ENCODE data around the gene SLC9A8.
"Not testable (repeated sequence)": the region's sequence is repeated elsewhere in the genome, so short reads cannot be mapped to it uniquely, and the experiment has no call there.

SLC9A8 gene

DNA sequence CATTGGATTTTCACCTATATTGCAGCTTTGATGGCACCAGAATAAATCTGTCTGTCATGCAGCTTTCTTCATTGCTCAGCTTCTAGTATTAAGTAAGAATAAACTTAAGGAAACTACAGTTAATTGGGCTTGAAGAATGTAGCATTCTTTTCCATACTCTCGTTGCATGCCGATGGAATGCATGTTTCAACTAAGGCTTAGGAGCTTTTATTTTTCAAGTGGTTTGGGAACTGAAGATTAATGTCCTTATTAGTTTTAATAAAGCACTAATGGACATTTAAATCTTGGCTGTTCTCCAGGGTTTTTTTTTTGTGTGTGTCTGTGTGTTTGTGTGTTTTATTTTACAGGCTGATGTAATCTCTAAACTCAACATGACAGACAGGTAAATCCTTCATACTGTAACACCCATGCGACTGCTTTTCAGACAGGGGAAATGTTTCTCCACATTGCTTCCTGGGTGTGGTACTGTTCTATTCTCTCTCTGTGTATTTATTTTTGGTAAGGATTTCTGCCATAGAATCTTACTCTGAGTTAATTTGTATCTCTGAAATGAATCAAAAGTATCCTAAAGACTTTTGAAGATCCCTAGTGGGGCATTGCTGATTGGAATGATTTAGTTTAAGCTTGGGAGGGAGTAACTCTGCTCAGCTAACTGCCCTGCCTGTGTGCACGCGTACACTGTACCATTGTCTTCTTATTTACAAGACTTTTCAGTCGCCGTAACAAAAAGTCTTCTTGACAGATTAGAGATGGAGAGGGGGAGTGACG lies 38.0 kb downstream of the SLC9A8 start:
- DNase-seq (ENCODE audit: low spot score), result no peak

DNA sequence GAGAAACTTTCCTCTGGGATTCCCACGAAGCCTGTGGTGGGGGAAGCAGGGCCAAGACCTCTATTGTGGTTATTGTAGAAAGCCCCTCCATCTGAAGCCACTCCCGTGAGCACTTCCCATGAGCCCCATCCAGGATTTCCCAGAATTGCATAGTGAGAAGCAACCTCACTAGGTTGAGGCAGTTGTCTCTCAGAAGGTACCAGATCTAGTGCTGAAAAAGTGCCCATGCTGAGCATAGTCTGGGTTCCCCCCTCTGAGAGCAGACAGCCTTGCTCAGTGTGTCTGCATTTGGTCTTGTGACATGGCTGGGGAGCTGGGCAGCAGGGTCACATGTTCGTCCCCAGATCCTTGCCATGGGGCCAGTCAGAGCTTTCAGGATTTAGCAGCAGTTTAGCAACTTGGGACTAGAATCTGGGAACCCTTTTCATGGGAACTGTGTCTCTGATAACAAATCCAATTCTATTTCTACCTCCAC lies 38.6 kb downstream of the SLC9A8 start:
- no peak for DNase-seq (ENCODE audit: low spot score)

DNA sequence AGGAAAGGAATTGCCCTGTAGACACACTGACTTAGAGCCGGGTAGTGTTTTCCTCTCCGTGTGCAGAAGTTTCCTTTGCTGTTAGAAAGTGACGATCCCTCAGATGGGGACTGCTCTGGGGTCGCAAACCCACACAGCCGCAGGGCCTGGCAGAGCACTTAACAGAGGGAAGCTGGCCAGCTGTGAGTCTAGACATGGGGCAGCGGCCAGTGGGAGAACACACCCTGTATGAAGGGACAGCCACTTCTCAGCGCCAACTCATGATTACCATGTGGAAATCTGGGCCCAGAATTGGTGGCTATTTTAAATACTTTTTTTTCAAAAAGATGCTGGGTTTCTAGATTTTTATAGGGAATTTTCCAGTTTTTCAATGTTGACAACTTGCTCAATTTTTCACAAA lies 39.4 kb downstream of the SLC9A8 start:
- DNase-seq (ENCODE audit: low spot score), result no peak

DNA sequence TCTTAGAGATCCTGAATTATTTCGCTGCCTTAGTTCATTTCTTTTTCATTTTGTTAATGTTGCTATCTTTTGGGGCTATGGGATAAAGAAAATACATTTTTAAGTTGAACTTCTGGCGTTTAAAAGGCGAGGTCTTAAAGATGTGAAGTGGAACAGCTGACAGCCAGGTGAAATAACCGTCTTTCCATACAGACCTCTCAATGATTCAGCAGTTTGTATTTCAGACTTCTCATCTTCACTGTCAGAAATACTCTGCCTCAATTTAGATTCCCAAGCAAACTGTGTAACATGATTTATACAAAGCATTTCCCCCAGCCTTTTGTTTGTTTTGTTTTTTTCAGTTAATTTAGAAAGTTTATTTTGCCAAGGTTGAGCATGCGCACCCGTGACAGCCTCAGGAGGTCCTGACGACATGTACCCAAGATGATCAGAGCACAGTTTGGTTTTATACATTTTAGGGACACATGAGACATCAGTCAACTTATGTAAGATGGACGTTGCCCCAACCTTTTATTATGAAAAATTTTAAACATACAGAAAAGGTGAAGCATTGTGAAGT lies 40.0 kb downstream of the SLC9A8 start:
- no peak for DNase-seq (ENCODE audit: low spot score)

DNA sequence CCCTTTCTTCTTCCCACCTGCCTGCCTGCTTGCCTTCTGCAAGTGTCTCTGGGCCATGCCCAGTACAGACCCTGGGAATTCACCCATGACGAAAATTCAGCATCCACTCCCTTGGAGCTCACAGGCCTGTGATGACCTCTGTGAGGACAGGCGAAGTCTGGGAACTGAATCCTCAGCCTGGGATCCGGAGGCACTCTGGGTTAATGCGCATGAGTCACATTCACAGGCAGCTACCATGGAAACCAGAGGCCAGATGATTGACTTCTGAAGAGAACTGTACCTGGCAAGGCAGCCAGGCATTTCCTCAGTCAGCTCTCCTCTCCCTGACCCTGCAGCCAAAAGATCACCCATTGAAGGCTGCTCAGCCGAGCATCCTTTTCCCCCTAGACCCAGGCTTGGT lies 41.0 kb downstream of the SLC9A8 start:
- DNase-seq (ENCODE audit: low spot score), result peak; percentile 48

DNA sequence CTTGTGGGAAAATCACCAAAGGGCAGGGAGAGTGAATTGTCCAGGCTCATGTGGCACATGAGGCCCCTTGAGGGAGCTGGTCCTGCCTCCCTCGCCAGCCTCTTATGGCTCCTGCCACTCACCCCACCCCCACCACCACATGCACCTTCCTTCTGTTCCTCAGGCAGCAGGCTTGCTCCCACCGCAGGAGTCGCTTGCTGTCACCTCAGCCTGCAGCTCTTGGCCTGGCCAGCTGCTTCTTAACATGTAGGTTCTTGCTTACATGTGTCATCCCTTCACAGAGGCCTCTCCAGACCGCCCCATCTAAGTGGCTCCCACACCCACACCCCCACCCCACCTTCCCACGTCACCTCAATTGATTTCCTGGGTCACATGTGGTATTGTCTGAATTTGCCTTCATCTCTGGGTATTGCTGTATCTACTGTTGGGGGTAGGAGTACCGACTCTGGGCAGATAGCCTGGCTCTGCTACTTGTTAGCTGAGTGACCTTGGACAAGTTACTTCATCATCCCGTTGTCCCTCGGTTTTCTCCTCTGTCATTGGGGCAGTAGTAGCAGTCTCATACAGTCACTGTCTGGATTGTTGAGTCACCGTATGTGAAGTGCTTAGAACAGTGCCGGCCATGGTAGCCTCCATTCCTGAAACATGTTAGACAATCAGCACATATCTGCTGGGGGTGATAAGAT lies 41.7 kb downstream of the SLC9A8 start:
- no peak for DNase-seq (ENCODE audit: low spot score)

DNA sequence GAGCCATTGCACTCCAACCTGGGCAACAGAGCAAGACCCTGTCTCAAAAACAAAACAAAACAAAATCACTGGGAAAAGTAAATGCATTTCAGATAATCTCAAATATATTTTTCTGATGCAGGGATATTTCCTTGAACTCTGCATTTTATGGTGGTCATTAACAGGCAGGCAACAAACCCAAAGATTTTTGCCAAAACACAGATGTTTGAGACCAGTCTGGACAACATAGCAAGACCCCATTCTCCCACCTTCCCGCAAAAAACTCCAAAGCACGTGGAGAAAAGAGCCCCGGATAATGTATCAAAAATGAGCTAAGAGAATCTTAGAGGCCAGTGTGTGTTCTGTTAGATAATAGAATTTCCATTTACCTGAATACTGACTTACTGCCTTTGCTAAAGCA lies 44.3 kb downstream of the SLC9A8 start:
- no peak for DNase-seq (ENCODE audit: low spot score)

DNA sequence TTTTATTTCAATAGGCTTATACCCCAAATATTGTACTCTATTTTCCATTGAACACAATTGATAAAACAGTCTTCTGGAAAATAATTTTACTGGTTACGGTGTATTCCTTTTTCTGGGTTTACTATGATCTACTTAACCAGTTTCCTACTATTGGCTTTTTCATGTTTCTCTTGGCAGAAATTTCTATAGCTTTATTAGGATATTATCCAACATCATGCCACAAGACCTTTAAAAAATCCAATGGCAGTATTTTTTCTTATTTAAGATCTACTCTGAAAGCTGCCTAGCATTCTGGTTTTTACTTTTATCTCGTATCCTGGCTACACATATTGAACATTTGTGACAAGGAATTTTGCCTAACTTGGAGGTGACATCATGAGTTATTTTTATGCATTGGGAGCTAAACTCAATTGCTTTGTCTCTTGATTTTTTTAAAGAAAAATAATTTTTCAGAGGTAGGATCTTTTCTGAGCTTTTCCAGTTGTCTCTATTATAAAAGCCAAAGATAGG lies 45.5 kb downstream of the SLC9A8 start:
- DNase-seq (ENCODE audit: low spot score), result no peak

DNA sequence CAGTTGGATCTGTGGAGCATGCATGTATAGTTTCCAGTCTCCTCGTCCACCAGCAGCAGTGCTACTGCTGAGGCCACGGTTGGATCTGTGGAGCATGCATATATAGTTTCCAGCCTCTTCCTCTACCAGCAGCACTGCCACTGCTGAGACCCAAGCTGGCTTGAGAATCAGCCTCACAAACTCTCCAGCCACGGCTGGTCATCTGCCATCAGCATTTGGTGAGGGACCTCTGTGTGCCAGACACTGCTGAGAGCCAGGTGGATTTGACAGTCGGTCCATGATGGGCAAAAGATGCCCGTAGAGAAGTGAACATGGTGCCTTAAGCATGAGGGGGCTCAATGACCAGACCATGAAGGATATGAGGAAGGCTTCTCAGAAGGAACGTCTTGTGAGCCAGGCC lies 46.4 kb downstream of the SLC9A8 start:
- no peak for DNase-seq (ENCODE audit: low spot score)

DNA sequence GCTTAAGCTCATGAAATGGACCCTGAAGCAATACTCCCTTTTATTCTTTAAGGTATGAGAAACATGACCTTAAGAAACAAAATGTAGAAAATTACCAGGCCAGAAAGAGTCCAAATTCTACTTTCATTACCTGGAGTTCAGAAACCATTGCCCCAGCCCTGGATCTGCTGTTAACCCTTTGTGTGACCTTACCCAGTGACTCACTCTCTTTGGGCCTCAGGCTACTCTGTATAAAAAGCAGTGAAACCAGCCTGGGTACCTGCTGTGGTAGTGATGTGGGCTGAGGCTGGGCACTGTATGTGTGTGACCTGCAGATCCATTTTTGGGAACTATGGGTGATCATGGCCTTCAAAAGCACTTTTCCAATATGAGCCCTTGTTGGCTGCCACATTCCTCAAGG lies 47.2 kb downstream of the SLC9A8 start:
- no peak for DNase-seq (ENCODE audit: low spot score)

DNA sequence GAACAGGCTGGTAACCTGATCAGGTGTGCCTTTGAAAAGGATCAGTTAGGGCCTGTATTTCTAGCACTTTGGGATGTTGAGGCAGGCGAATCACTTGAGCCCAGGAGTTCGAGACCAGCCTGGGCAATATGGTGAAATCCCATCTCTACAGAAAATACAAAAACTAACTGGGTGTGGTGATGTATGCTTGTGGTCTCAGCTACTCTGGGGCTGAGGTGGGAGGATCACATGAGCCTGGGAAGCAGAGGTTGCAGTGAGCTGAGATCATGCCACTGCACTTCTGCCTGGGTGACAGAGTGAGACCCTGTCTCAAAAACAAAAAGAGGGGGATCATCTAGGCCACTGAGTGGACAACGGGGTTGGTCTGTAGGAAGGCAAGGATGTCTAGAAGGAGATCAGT lies 48.6 kb downstream of the SLC9A8 start:
- DNase-seq (ENCODE audit: low spot score), result not testable (repeated sequence)

DNA sequence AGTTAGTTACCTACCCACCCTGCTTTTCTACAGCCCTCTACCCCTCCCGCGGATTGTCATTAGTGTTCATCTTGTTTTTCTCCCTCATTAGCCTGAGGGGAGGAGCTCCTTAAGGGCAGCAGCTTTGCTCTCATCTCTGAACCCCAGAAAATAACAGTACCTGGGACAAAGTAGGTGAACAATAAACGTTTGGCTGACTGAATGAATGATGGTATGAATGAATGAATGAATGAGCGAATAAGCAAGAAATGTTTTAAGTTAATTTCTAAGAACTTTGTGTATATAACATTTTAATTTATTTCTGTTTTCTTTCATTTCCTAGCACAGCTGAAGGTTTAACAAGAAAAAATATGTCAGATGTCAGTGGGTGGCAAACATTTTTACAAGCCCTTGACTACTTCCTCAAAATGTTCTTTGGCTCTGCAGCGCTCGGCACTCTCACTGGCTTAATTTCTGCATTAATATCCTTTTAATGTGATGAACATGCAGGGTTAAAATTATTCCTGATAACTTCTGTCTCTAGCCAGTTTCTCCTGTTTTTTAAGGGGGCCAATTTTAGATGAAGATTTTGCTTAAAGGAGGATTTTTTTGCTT lies 50.1 kb downstream of the SLC9A8 start:
- no peak for DNase-seq (ENCODE audit: low spot score)

DNA sequence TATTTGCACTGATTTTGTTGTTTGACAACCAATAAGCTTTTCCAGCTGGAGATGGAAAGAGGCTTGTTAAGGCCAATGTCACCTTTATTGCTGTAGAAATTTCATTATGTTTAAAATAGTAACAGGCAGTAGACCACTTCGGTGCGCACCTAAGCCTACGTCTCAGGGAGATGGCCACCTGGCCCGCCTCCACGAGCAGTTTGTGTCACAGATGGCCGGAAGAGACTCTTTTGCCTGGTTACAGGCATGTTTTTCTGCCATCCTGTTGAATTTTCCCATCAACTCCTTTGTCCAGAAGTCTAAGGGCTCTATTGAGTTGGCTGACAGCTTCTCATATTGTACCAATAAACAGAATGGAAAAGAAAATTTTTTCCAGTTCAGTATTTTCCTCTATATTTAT lies 51.0 kb downstream of the SLC9A8 start:
- no peak for DNase-seq (ENCODE audit: low spot score)

DNA sequence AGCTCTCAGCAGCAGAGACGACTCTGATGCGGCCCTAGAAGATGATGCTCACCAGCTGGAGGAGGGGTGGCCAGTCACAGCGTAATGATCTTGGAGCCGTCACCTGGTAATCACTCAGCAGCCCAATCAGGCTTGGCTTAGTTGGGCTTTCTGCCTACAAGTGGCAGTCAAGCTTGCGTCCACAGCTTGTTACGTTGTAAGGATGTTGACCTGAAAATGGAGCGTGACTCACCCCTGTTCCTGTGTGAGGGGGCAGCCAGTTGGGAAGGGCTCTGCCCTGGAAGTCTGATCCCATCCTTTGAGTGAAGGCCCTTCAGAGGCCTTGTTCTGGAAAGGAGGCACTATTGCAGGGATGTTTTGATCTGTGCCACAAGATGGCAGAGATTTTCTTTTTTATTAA lies 52.9 kb downstream of the SLC9A8 start:
- no peak for DNase-seq (ENCODE audit: low spot score)

DNA sequence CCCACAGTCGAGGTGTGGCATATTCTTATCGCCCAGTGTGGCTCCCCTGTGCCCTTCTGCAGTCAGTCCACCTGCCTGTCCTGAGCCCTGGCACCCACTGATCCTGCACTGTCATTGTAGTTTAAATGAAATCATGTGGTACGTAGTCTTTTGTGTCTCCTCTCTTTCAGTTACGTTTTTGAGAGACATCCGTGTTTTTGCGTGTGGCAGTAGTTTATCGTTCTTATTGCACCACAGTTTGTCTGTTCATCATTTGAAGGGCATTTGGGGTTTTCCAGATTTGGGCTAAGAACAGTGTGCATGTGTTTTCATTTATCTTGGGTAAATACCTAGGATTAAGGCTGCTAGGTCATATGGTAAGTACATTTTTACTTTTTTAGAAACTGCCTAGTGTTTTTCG lies 53.4 kb downstream of the SLC9A8 start:
- DNase-seq (ENCODE audit: low spot score), result no peak

DNA sequence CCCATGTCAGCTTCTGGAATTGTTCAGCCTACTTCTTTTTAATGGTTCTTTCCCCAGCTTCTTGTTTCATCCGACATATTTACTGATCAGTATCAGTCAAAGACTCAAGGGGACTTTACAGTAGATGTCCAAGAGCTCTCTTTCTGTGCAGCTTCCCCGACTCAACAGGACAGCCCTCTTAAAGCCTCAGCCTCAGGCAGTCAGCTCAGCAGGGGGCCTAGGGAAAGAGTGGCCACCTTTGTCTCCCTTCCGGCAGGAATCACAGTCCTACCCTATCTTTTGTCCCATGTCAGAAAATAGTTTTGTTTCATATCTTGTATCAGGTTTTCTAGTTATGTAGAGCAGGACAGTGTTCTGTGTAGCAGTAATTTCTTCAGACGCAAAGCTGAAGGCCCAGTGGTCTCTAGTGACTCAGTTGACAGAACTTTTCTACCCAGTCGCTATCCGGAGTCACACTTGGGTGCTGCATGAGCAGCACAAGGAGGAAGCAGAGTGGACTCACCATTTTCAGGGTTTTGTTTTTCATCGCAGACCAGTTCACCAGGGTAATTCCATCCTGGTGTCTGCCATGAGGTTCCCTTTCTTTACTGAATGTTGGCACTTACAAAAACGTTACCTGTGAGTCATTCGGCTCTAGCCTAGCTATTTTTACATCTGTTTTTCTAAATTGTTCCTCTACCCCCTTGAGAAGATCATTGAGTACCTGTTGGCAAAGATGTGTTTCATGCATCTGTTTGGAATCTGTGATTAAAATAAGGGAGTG lies 55.0 kb downstream of the SLC9A8 start:
- no peak for DNase-seq (ENCODE audit: low spot score)

DNA sequence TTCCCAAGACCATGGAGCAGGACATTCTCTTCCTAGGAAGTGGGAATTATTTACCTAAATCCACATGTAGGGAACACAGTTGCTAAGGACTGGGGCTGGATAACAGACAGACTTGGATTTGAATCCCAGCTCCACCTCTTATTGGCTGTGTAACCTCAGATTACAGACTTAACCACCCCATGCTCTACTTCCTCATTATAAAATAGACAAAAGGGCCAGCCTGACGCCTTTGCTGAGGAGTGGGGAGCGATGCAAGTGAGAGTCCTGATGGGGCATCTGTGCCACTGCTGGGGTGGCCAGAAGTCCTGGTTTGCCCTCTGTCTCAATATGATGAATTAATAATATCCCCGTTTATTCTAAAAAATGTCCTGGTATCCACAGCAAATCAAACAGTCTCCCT lies 55.9 kb downstream of the SLC9A8 start:
- no peak for DNase-seq (ENCODE audit: low spot score)

DNA sequence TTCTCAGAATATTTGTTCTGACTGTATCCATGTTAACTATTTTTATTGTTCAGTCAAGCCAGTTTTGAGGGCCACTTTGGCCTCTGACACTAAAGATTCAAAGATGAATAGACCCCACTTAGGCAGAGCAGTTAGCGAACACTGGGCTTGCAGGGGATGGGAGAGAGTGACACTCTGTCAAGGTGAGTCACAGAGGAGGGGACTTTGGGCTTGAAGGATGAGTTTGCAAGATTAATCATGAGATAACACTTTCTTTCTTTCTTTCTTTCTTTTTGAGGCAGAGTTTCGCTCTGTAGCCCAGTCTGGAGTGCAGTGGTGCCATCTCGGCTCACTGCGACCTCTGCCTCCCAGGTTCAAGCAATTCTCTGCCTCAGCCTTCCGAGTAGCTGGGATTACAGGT lies 56.3 kb downstream of the SLC9A8 start:
- no peak for DNase-seq (ENCODE audit: low spot score)

DNA sequence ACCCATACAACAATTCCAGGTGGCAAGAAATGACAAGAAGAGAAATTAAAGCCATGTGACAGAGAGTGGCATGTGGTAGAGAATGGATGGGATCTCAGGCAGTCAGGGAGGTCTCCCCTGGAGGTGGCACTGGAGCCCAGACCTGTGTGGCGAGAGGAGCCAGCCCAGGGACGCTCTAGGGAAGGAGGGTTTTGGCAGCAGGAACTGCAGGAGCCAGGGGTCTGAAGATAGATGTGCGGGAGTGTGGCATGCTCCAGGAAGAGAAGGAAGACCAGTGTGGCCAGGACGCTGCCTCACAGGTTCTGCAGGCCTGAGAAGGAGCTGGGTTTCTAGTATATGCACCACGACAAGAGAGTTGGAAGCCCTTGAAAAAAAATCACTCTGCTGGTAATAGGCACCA lies 57.6 kb downstream of the SLC9A8 start:
- no peak for DNase-seq (ENCODE audit: low spot score)

DNA sequence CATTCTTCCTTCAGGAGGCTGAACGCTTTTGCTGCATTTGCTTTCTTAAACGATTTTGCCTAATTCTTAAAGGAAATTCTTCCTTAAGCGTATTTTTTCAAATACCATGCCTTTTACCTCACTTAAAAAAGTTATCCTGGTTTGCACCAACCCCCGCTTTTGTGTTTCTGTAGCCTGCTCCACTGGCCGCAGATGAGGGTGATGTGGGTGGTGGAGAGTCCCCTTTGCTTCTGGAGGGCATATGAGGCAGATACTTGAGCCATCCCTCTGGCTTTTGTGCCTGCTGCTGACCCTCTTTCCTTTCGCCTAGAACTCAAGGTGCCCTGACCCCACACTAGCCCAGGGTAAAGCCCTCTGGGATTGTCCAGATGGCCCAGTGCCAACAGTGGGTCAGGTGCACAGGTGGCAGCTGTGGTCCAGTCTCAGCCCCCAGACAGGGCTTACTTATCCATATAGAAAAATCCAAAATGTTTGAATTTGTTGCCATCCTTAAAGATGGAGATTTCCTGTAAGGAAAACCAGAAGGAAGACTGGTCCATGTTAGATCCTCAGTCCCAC lies 58.8 kb downstream of the SLC9A8 start:
- DNase-seq (ENCODE audit: low spot score), result no peak

DNA sequence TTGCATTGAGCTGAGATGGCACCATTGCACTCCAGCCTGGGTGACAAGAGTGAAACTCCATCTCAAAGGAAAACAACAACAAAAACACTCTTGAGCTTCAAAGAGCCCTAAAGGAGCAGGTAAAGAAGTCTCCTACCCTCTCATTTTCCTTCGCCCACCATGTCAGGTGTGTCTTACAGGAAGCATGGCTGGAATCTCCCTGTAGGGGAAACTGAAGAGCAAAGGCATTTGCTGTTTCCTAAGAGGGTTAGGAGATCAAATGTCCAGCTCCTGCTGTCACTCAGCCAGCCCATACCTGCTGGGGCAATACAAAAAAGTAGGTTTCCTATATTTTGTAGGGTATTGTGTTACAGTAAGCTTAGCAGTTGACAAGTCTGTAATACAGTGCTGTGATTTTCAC lies 59.4 kb downstream of the SLC9A8 start:
- no peak for DNase-seq (ENCODE audit: low spot score)

DNA sequence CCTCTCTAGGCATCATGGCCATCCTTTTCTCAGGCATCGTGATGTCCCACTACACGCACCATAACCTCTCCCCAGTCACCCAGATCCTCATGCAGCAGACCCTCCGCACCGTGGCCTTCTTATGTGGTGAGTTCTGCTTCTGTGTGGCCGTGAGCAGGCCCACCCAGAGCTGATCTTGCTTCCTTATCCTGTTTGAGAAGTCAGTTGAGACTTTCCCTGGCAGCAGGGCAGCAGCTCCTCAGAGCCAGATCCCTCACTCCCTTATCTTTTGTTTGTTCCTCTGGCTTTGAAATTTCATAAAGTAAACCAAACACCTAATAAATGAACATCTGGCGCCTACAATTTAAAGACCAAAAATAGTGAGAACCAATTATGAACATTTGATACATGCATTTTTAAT lies 62.1 kb downstream of the SLC9A8 start:
- no peak for DNase-seq (ENCODE audit: low spot score)
